ENCODE measurements around the gene DRG2.

DNA sequence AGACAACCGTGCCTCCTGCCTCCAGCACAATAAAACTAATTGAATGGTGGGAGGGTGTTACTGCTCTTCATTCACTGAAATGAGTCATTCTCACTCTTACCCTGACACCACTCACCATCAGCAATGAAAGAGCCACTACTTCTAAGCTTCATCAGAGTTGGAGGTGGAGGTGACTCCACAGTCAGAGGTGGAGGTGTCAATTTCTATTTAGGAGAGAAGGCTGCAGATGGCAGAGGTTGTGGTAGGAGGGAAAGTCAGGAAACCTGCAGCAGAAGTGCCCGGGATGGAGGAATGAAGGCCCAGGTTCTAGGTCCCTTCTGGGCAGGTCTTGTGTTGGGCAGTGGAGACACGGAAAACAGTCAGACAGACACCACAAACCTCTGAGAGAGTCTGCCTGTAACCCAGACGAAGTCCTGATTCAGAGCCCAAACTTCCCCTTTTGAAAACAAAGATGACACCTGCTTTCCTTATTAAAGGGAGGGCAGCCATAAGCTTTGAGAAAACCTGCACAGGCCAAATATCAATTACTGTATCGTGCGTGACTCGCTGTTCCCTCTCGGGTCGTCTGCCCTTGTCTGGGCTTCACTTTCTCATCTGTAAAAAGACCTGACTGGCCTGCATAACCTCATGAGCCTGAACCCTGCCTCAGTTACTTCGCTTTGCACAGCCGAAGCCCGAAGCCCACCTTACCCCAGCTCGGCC, 49.4 kb upstream of the DRG2 start:
- TF ChIP-seq CTCF (IDR thresholded peaks at IDR 0.05) (no peak), USF1 (IDR thresholded peaks at IDR 0.05; ENCODE audit: borderline replicate concordance, low read depth) (no peak), YY1 (IDR thresholded peaks at IDR 0.05; ENCODE audit: low read depth) (no peak), EP300 (IDR thresholded peaks at IDR 0.05; ENCODE audit: borderline replicate concordance in 1 of 2, low read depth in 1 of 2, low read length in 1 of 2) (no peak), NRF1 (IDR thresholded peaks at IDR 0.05; ENCODE audit: low read depth, low read length) (no peak), CHD2 (IDR thresholded peaks at IDR 0.05; ENCODE audit: low read length, partially characterized antibody) (no peak), RCOR1 (IDR thresholded peaks at IDR 0.05; ENCODE audit: low read length) (no peak), RFX5 (IDR thresholded peaks at IDR 0.05; ENCODE audit: low read length) (no peak)
